ENCODE data around the gene DHX30.
A peak's percentile ranks its signal among the peaks of the same experiment; 100 is the strongest.
"Not testable (repeated sequence)": the region's sequence is repeated elsewhere in the genome, so short reads cannot be mapped to it uniquely, and the experiment has no call there.

The DHX30 gene

DNA sequence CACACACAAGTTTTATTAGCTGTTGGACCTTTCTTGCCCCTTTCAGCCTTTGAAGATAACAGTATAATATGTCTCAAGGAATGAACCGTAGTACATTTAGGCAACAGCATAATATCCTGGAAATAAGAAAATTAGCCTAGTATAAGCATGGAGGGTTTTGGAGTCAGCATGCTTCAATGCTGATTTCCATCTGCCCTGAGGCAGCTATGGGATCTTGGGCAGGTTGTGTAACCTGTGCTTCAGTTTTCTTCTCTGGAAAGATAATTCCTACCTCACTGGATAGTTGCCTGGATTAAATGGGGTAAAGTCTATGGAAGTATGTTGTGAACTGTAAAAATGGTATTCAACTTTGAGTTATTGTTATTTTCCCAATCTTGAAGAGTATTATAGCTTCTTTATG lies 1.6 kb downstream of the DHX30 start:
- DNase-seq, result no peak

DNA sequence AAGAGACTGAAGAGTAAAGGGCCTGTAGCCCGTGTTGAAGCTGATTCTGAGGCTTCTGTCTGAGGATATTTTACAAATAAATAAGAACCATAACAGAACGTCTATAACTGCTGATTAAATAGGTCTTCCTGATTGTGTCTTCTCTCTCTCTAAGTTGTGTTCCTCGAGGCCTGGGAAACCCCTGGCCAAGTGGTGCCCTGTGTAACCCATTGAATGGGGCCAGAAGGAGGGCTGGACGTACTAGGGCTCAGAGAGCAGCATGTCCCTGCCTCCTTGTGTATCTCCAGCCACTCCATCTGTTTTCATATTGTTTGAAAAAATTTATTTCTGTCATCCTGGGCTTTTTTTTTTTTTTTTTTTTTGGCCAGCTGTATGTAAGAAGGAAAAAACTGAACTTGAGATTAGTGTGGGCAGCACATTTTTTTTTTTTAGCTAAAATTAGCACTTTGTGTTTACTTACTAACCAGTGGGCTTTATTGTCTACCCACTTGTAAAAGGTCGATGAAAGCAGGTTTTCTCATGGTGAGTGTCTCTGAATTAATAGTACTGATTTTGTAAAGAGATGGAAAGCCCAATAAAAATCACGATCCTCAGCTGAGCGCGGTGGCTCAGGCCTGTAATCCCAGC lies 10.7 kb downstream of the DHX30 start:
- DNase-seq, result no peak

DNA sequence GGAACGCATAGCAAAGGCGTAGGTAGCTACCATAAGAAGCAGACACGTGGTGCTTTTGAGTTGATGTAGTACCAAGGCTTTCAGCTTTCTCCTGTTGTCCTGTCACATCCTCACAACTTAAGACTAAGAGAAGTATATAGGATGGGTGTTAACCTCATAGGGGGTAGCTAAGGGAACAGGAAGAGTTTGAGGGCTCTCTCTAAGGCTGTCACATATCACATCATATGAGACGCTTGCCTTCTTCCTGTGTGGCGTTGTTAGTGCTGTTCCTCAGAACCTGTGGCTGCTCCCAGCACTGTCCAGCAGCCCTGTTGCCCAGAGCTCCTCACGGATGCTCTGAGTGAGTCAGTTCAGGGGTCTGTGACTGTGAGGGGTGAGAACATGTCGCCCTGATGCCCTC lies 14.7 kb downstream of the DHX30 start:
- DNase-seq, result no peak

DNA sequence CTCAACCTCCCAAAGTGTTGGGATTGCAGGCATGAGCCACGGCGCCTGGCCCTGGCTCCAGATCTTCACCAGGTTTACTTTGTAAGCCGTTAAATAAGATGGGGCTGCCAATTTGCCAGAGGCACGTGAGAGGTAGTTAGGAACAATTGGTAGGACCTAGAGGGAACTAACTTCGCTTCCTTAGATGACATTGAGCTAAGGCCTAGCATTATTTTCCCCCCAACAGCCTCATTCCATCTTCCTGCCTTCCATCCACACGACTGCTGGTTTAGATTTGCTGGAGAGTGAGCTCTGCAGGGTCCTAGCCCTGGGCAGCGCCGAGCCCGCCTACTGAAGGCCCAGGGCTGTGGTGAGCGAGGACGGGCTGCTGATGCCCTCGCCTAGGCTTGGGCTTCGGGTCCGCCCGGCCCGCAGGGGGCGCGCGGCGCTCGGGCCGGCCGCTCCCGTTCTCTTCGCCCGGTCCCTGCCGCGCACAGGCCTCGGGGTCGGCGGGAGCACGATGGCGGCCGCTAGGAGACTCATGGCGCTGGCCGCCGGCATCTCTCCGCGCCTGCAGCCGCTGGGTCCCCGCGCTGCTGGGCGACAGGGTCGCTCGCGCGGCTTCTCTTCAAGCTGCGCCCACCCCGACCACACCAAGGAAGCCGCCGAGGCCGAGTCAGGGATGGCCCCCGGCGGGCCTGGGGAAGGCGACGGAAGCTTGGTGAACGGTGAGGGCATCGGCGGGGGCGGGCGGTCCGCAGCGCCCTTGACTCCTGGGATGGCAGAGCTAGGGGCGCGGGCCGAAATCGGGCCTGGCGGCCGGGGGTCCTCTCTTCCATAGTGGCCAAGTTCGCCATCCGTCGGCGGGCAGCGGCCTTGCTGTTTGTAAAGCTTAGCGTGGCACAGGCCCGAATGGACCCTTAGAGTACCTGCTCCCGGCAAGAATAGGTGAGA lies 21.9 kb downstream of the DHX30 start:
- peak; percentile 55 to 56 for DNase-seq

DNA sequence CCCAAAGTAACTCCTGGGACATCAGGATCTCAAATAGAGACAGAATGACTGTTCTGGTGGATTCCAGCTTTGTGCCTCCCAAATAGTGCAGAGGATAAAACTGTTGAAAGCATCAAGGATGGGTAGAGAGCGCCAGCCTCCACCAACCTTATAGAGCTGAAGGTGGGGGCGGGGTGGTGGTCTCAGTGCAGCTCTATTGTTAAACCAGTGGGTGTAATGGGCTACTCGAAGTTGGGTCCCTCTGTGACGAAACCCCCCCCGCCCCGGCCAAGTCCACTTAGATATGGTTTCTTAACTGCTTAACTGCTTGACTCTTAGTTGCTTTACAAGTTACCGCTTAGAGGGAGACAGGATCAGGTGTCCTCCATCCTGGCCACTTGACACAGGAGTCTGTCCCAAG lies 22.7 kb downstream of the DHX30 start:
- no peak for DNase-seq

DNA sequence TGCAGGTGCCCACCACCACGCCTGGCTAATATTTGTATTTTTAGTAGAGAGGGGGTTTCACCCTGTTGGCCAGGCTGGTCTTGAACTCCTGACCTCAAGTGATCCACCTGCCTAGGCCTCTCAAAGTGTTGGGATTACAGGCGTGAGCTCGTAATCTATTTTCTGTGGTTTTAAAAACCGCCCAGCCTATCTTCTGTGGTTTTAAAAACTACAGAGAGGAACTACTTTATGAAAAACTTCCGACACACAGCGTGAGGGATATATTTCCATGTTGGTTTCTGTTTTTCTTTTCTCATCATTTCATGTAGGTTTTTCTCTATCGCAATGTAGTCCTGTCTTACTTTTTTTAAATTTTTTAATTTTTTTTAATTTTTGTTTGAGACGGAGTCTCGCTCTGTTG lies 26.5 kb downstream of the DHX30 start:
- not testable (repeated sequence) for DNase-seq

DNA sequence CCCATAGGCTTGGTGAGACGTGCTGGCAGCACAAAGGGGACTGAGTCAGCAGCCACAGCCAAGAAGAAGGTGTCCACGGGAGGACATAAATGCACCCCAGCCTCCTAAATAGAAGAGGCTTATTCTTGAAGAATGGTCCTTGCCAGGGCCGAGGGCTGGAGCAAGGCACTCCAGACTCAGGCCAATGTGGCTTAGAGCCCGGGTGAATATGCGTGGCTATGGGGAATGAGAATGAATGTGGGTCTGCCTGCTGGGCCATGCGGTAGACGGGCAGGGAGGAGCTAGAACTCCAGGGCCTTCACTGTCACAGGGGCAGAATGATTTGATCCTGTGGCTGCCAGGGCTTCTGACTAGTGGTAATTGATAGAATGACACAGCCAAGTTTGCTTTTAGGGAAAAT lies 34.0 kb downstream of the DHX30 start:
- DNase-seq, result no peak

DNA sequence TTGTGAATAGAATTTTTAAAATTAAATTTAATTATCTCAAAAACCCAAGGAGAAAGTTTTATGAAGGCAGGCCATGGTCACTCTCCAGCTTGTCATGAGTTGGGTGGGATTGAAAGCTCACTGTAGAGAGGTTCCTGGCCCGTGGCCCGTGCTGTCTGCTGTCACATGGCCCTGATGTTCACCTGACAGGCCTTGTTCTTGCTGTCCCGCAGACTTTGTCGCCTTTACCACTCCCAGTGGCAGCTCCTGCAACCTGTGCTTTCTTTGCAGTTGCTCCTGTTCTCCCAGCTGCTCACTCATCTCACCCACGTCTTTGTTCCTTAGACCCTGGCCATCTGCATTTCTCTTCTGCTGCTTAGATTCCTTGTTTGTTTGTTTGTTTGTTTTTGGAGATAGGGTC lies 35.6 kb downstream of the DHX30 start:
- DNase-seq, result no peak

DNA sequence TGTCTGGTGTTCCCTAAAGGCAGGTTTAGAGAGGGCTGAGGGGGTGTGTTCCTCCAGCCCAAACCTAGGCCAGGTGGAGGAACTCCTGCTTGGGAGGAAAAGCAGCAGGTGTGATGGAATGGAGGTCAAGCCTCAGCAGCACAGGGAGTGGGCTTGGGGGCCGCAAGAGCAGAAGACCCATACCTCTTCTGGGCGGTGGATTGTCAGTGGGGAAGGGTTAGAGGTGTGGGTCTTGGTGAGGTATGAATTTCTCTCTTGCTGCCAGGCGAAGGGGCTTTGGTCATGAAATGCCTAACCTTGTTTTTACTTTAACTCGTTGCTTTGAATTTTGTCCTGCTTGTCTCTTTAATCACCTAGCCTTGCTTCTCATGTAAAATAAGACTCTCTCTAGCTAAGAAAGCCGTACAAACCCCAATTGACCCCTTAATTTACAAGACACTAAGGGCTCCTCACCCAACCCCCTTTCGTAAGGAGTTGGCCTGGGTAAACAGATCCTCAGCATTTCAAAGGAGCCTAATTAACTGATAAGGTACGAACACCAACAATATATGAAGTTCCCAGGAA lies 38.9 kb downstream of the DHX30 start:
- no peak for DNase-seq

DNA sequence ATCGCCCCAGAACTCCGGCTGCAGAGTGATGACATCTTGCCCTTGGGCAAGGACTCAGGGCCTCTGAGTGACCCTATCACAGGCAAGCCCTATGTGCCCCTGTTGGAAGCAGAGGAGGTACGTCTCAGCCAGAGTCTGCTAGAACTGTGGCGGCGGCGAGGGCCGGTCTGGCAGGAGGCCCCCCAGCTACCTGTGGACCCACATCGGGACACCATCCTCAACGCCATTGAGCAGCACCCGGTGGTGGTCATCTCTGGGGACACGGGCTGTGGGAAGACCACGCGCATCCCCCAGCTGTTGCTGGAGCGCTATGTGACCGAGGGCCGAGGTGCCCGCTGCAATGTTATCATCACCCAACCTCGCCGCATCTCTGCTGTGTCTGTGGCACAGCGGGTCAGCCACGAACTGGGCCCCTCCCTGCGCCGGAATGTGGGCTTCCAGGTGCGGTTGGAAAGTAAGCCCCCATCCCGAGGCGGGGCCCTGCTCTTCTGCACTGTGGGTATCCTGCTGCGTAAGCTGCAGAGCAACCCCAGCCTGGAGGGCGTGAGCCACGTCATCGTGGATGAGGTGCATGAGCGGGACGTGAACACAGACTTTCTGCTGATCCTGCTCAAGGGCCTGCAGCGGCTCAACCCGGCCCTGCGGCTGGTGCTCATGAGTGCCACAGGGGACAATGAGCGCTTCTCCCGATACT lies 43.4 kb downstream of the DHX30 start:
- no peak for DNase-seq

DNA sequence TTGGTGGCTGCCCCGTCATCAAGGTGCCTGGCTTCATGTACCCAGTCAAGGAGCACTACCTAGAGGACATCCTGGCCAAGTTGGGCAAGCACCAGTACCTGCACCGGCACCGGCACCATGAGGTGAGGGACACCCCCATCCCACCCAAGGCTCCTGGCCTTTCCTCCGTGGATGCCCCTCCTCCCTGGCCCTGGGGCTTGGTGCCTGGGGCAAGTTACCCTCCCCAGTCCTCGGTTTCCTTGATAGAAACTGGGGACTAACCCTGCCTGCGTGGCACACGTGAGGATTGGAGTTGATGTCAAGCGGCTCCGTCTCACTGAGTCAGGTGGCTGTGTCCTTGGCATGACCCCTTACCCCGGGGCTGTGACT lies 43.9 kb downstream of the DHX30 start:
- no peak for DNase-seq

DNA sequence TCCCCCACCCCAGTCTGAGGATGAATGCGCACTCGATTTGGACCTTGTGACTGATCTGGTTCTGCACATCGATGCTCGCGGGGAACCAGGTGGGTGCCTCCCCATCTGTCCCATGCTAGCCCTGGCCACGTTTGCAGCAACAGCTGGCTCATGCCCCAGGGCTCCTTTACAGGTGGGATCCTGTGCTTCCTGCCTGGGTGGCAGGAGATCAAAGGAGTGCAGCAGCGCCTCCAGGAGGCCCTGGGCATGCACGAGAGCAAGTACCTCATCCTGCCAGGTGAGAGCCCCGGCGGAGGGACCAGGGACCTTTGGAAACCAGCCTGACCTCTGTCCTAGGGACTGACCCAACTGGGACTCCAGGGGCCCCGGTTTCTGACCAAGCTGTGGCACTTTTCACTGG lies 44.3 kb downstream of the DHX30 start:
- DNase-seq, result no peak

DNA sequence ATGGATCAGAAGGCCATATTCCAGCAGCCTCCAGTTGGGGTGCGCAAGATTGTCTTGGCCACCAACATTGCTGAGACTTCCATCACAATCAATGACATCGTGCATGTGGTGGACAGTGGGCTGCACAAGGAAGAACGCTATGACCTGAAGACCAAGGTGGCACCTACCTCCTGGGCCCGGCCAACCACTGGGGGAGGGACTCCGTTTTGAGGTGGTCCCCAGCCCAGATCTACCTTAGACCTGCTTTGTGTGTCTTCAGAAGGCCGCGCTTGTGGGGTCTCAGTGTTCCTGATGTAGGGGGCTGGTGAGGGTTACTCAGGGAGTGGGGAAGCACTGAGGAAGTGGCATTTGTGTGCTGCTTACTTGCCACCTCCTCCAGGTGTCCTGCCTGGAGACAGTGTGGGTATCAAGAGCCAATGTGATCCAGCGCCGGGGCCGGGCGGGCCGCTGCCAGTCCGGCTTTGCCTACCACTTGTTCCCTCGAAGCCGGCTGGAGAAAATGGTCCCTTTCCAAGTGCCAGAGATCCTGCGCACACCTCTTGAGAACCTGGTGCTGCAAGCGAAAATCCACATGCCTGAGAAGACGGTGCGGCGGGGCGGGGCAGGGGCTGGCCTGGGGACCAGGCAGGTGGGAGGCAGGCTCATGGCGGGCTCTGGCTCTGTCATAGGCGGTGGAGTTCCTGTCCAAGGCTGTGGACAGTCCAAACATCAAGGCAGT lies 45.0 kb downstream of the DHX30 start:
- no peak for DNase-seq

DNA sequence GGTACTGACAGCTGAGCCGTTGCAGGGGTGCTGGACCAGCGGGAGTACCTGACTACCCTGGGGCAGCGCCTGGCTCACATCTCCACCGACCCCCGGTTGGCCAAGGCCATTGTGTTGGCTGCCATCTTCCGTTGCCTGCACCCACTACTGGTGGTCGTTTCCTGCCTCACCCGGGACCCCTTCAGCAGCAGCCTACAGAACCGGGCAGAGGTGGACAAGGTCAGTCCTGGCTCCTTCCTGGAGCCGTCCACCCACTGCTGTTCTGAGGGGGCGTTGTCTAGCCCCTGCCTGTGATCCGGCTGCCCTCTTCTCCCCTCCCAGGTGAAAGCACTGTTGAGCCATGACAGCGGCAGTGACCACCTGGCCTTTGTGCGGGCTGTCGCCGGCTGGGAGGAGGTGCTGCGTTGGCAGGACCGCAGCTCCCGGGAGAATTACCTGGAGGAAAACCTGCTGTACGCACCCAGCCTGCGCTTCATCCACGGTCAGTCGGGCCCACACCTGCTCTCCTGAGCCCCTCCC lies 45.7 kb downstream of the DHX30 start:
- no peak for DNase-seq

DNA sequence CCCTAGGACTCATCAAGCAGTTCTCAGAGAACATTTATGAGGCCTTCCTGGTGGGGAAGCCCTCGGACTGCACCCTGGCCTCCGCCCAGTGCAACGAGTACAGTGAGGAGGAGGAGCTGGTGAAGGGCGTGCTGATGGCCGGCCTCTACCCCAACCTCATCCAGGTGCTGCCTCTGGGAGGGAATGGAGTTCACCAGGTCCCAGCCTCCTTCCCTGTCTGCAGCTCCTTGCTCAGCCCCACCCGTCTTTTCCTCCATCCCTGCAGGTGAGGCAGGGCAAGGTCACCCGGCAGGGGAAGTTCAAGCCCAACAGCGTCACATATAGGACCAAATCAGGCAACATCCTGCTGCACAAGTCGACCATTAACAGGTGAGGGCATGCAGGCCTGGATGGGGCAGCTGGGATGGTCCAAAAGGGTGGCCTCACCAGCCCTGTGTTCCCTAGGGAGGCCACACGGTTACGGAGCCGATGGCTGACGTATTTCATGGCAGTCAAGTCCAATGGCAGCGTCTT lies 46.3 kb downstream of the DHX30 start:
- no peak for DNase-seq

DNA sequence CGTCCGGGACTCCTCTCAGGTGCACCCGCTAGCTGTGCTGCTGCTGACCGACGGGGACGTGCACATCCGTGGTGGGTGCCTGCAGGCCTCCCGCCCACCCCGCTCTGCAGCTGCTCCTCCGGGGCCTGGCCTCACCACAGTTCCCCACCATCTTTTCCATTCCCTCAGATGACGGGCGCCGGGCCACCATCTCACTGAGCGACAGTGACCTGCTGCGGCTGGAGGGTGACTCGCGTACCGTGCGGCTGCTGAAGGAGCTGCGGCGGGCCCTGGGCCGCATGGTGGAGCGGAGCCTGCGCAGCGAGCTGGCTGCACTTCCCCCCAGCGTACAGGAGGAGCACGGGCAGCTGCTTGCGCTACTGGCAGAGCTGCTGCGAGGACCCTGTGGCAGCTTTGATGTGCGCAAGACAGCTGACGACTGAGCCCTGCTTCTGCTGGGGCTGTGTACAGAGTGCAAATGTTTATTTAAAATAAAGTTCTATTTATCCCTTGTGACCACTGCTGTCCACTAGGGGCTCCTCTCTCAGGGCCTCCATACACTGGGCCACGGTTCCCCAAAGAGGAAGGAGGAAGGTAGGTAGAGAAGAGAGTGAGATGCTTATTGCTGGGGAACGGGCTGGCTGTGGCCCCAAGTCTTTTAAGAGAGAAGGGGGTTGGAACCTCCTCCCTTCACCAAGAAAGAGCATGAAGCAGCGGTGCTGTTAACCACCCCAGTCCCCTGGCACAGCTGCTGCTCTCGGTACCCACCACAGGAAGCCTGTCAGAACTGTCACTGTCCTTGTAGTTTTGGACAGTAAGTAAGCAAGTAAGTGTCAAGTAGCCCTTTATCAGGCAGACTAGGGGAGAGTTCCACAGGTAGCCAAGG lies 47.0 kb downstream of the DHX30 start:
- no peak for DNase-seq

DNA sequence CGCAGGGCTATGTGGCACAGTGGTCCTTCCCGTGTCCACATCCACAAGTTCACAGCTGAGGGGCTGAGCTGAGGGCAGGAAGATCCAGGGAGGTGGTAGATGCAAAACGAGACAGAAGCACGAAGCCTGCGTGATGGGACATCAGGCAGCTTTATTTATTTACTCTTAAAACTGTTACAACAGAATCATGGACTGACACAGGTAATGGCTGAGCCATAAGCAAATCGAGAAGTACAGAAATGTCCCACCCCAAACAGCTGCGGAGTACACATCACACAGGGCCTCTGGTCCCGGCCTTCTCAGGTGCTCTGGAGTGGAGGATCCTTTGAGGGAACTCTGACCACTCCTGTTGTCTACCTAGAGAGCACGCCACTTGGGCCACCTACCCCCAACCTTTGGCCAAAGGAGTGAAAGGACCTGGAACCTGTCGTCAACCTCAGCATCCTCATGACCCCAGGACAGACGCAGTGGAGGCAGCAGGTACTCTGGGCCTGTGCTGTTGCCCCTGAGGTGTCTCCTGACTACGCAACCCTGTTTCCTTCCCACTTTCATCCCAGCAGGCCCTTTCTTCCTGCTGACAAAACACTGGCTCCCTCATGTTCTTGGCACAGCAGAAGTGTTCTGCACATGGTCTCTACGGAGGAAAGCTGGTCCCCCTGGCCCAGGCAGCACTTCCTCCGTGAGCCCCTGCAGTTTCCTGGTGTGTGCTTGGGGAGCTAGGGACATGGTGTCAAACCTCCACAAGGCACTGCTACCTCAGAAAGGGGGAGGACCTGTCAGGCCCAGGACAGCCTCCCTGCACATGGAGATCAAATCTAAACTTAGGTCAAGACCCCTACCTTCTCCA lies 47.8 kb downstream of the DHX30 start:
- DNase-seq, result no peak

DNA sequence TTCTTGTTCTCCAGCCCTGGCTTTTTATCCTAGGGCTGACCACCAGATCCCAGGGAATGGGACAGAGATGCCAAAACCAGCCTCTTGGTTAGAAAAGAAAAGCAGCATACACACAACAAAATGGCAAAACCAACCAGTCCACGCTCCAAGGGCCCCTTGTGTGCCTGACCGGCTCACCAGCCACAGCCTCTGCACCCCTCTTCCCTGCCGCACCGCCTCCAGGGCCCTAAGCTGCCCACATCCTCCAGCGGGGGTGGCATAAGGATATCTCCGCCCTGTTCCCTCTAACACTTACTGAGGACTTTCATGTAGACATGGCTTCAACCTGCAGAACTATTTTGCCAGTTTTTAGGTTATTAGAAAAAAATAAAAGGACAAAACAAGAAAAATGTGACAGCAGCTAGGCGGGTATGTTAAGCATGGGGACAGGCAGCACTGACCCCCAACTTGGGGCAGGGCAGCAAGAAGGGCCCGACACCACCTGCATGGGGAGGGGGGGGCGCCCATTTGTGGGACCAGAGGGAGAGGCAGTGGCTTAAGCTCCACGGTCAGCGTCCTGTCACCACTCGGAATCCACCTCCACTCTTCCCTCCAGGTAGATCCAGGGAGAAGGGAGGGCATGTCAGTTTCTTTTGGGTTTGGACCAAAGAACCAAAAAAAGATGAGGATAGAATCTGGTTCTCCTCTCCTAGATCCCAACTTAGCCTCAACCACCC lies 49.1 kb downstream of the DHX30 start:
- no peak for DNase-seq
